HT-29 (cell line): Measurements from ENCODE around the gene SH3RF2. TPM values are rescaled to one million over a fixed set of nuclear protein-coding genes. Genes with fewer than 3 reads are reported as not detected.

ENCODE experiments used
- DNase-seq: peaks from one replicate; pipeline ENCODE4 v3.0.0-alpha.2; 2015; ENCODE audit warnings: low spot score
- total RNA-seq: library from RNA; depleted of rRNA; stranded (reverse); fragments of >200 nt; shearing (Covaris generic); gene quantifications from 2 replicates; pipeline ENCODE4 v1.2.3, GENCODE V29; 2014

SH3RF2 gene
- total RNA-seq, 1 experiment from 2014 or later: 15.9 TPM

DNA sequence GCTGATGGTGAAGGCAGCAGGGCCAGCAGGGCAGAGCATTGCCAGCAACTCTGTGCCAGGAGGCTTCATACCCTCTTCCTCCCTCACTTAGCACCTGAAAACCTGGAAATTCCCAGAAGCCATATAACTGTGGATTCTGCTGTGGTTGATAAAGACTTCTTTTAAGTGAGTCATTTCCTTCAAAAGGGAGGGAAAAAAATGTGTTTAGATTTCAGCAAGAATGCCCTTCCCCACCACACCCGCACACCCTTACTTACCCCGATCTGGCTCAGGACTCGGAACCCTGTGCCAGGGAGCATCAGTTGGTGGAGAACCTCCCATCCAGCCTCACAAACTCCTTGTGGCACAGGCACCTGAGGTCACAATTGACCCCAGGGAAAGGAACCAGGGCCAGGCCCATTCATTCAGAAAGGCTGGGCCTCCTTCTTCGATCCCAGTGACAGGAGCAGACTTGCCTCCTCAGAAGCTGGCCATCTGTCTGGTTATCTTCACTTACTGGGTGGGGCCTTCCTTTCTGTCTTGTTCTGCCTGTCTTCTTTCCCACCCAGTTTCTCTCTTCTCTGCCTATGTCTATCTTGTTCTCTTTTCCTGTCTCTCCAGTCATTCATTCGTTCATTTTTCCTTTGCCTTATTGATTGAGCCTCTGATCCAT is 106.4 kb downstream of the SH3RF2 start:
- peak; percentile 62 for DNase-seq

DNA sequence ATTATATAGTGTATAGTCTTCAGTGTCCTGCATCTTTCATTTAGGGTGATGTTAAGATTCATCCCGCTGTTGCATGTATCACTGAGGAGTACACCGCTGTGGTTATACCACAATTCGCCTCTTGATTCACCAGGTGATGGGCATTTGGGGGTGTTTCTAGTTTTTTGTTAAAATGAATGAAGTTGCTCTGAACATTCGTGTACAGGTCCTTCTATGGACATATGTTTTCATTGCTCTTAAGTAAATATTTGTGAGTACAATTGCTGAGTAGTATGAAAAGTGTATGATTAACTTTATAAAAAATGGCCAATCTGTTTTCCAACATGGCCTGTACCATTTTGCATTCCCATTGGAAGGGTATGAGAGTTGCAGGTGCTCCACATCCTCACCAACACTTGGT is 107.3 kb downstream of the SH3RF2 start:
- no peak for DNase-seq

DNA sequence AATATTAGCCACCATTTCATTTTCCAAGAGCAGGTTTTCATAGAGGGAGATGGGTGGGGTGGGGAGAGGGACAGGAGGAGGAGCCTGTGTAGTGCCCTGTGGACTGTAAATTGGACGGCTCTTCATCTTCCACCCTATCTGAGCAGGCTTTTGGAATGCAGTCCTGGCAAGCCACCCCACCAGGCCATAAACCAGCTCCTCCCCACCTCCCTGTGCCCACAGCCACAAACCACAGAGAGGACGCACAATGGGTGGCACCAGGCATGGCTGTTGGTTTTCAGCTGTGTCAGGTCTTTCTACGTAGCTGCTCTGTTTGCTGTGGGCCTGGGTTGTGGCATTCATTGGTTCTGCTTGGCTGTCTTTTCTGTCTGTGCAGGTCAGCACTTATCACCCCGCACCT is 111.0 kb downstream of the SH3RF2 start:
- peak; percentile 89 for DNase-seq

DNA sequence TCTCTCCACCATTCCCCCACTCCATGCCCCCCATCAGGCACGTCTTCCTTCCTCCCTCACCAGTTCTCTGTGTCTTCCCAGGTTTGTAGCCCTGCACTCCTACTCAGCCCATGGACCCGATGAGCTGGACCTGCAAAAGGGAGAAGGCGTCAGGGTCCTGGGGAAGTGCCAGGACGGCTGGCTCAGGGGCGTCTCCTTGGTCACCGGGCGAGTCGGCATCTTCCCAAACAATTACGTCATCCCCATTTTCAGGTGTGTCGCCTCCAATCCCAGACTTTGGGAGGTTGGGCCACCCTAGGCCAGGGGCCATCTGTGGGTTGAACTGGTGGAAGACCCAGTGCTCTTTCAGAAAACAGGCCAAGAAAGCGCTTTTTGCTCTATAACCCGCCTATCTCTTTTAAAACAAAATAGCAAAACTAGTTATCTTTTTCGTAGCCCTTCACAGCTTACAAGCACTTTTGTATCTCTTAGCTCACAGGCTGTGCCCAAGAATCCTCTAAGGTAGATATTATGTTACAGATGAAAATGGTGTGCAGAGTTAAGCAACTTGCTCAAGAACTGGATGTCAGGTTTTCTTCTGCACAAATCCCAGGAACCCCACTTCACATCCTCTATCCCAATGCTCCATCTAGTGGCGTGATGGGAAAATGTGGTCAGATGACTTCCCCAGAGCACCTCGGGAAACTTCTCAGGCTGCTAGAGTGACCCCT is 112.8 kb downstream of the SH3RF2 start:
- peak; percentile 89 for DNase-seq

DNA sequence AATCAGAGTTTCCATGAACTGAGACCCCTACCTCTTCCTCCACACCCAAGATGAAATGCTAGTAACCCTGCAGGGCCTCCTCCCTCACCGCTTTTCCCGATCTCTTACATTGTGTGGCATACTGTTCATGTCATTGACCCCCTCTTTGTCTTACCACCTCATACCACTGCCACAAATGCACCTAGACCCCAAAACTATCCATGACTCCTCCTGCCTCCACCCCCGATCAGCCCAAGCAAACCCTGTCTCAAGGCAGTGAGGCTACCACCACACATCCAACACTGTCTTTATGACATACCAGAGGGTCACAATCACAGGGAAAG is 113.3 kb downstream of the SH3RF2 start:
- DNase-seq: no peak

DNA sequence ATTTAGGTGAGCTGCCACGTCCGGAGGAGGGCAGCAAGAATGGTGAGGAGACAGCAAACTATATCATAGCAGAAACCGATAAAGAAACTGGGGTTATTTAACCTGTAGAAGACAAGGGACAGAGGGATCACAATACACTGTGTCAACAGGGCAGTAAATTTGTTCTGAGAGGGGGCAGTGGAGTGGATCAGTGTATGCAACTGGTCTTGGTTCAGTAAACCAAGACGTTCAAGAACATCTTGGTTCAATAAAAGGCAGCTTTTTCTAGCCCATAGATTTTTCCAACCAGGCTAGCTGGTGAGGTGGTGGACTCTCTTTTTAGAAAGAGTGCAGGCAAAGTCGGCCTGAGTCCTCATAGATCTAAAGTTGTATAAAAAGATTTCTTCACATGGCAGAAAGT is 113.7 kb downstream of the SH3RF2 start:
- no peak for DNase-seq

DNA sequence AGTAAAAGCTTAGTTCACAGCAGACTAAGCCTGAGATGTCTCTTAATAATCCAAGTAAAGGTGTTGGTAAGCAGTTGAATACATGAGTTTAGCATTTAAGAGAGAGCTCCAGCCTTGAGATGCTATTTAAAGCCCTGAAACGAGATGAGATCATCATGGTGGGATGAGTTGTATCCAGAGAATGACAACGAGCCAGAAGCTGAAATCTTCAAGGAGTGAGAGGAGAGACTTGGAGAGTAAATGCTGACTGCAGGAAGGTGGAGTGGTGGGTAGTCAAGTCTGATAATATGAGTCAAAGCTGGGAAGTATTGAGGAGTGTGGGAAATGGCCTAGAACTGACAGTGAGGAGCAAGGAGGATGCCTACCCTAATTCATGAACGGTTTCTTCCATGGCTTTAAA is 115.3 kb downstream of the SH3RF2 start:
- DNase-seq: no peak

DNA sequence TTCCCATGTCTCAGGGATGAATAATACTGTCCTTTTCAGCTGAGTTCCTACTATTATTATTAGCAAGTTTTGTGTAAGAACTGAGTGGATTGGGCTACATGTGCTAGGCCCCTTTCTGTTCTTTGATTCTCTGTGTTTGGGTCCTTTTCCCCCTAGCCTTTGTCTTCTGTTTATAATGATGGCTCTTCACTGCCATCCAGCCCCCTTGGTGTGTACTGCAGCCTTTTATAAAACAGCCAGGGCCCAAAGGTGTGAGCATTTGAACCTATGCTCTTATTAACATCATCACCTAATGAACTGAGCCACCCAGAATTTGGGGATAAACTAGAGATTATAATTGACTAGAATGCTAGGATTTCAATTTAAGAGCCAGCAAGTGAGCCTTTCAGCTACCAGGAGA is 116.4 kb downstream of the SH3RF2 start:
- DNase-seq: peak; percentile 38

DNA sequence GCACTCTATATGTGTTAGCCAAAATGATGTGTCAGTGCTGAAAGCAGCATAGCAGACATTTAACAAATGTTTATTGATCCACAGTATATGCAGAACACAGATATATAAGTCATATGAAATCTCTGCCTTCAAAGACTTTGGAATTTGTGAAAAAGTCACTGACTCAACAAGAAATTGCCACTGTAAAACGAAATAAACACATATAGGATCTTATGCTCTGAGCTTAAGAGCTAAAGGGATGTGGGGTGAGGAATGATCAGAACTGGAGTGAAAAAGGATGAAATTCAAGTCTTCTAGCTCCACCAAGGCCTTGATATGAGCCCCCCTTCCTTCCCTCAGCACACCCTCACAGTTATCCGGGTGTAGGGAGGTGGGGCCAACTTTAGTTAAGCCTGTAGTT is 119.1 kb downstream of the SH3RF2 start:
- DNase-seq: no peak

DNA sequence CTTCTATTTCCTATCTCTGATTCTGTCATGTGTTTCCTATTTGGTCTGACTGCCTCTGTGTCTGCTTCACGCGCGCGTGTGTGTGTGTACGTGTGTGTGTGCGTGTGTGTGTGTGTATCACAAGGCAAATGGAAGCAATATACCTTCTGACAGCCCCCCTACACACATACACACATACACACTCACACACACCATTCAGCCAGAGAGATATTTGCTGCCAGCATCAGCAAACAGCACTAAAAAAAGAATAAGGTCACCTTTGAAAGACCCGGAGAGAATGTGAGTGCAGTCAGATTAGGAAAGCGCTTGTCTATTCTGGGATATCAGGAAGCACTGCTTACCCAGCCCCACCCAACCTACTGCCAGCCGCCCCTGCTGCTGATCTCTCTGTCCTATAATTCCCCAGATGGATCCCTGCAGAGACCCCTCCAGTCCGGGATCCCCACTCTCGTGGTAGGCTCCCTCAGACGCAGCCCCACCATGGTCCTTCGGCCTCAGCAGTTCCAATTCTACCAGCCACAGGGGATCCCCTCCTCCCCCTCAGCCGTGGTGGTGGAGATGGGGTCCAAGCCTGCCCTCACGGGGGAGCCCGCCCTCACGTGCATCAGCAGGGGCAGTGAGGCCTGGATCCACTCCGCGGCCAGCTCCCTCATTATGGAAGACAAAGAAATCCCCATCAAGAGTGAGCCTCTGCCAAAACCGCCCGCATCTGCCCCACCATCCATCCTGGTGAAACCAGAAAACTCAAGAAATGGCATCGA is 123.3 kb downstream of the SH3RF2 start:
- DNase-seq: no peak

DNA sequence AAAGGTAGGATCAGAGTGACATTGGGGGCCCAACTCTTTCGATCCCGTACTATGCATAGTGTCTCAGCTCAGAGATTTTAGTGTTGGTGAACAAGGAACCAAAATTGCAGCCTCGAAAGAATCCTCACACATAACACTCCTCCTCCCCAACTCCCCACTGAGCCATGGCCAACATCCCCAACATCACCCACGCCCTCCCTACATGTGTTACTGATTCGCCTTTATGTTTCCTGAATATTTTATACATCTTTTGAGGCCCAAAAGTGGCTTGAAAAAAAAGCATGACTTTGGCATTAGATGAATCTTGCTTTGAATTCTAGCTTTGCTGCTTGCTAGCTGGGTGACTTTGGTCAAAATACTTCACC is 123.8 kb downstream of the SH3RF2 start:
- DNase-seq: no peak

DNA sequence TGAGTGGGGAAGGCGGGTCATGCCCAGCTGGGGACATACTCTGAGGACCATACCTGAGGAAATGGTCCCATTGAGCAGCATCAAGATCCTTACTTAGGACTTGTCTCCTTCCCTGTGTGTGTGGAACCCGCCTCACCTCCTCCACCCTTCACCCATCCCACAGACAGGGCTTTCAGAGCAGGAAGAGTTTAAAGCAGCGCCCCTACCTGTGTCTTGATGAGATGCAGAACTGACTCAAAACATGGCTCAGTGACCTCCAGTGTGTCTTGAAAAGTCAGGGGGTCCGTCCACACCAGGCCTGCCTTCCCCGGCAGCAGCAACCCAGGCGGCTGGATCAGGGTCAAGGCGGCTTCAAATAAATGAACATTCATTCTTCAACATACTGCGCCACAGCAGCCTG is 130.6 kb downstream of the SH3RF2 start:
- no peak for DNase-seq

DNA sequence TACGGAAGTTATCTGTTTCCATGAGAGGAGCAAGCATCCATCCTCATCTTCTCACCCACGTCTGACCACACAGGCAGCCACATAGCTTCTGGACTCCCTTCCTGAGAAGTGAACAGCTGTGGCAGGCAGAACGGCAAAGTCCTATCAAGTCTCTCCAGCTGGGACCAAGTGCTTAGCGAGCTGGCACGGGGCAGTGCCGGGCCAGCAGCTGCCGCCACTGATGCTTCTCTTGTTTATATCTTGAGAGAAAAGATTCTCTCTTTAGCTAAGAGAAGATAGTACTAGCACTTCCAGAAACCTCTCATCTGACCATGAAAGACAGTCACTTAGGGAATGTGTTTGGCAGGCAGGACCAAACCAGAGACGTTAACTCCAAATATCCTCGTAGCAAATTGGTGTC is 131.8 kb downstream of the SH3RF2 start:
- DNase-seq: no peak

DNA sequence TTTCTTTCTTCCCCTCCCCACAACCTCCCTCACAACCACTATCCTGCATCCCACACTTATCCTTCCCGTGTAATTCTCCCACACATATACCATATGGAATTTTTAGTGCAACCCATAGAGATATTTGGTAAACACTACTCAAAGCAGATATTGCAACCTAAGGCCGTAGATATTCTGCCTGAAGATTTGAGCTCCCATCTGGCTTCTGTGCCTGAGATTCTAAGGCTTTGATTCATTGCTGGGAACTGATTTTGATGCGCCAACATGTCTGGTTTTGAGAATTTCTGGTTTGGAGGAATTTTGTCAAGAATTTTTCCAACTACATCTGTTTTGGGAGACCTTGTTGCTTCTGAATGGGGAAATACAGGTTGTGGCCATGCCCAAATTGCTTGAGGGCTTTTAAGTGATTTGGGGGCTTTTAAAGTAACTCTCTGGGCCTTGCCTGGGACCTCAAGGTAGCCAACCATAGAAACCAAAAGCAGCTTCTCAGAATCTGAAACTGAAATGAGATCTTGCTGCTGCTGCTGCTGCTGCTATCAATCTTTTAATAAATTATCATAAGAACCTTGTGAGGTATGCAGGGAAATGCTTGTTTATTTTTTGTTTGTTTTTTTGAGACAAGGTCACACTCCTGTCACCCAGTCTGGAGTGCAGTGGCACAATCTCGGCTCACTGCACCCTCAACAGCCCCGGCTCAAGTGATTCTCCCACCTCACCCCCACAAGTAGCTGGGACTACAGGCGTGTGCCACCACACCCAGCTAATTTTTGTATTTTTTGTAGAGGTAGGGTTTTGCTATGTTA is 132.8 kb downstream of the SH3RF2 start:
- DNase-seq: no peak

DNA sequence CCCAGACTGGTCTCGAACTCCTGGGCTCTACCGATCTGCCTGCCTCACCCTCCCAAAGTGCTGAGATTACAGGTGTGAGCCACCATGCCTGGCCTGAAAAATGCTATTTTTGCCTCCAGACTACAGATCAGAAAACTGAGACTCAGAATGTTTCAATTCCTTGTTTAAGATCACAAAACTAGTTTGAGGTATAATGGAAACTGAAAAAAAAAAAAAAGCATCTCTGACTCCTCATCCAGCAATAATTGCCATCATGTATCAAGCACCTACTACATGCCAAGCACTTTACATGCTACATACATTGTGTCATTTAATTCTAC is 133.4 kb downstream of the SH3RF2 start:
- no peak for DNase-seq

DNA sequence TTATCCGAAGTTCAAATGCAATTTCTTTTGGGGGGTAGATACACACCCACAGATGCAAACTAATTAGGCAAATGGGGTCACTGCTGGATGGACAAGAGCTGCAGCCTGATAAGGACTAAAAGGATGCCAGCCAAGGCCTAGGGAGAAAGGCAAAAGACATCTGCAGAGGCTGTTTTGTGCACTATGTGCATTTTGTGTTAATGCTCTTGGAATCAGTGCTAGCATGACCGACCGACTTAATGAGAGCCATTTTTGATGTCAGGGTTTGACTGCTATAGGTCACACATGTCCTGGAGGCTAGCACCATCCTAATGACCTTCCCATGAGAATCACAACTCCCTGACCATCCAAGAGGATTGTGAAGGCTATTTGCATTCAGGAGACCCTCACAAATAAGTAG is 134.4 kb downstream of the SH3RF2 start:
- DNase-seq: no peak

DNA sequence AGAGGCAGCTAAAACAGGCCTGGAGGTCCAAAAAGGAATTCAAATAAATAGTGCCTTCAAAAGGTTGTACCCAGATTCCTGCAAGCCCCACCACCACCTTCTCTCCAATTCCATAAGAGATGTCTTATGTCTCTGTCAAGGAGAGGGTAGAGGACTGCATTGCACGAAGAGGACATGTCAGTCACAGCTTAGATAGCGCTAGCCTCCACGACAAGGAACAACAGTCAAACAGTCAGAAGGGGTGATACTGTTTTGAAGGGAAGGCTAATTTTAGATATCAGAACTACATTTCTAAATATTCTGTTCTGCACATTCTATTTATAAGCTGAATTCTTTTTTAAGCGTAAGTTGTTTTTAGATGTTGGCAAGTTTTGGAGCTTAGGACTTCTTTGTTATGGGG is 134.8 kb downstream of the SH3RF2 start:
- no peak for DNase-seq

DNA sequence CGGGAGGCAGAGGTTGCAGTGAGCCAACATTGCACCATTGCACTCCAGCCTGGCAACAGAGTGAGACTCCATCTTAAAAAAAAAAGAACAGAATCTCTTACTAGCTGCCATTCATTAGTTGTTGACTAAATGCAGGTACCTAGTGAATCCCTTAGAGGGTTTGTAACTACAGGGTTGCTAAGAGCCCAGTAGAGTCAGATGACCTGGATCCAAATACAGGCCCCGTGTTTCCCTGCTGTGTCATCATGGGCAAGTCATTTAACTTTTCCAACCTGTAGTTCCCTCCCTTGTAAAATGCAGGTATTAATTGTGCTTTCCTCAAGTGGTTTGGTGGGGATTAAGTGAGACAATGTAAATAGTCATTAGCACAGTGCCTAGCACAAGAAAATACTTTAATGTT is 136.2 kb downstream of the SH3RF2 start:
- no peak for DNase-seq

DNA sequence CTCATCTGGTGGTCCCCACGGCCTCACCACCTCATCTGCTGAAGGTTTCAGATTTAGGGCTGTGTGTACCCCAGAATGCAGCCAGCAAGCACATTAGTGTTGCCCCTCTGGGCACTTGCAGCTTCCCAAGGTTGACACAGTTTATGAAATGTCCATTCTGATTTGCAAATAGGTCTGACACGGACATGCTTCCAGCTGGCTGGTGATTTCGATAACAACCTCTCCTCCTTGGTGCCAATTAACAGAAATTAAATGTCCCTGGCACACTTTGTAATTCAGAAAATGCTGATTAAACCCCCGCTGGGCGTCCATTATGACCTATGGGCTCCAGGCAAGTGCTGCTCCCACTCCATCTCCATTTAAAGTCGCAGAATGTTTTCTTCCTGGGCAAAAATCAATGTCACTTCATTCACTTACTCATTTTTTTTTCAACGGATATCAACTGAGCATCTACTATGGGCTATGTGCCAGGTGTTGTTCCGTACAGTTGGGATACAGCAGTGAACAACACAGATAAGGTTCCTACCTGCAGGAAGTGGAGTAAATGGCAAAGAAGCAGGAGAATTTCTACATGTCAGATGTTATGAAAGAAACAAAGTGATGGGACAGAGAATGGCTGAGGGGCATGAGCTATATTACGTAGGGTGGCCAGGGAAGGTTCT is 137.0 kb downstream of the SH3RF2 start:
- no peak for DNase-seq

DNA sequence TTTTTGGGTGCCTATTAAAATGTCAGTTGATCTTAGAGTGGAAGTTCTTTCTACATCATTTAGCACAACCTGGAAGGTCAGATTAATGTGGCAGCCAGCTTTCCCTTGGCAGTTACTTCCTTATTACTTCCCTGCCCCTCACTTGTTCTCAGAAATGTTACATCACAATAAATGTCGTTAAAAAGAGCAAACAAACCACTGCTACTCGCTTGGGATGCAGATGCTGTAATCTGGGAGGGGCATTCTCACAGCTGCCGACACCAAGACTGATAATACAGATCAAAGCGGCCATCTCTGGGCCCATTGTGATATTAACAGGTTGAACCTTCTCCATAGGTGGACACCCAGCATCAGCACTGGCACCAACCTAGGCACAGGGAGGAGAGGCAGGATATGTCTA is 139.7 kb downstream of the SH3RF2 start:
- DNase-seq: peak; percentile 45

DNA sequence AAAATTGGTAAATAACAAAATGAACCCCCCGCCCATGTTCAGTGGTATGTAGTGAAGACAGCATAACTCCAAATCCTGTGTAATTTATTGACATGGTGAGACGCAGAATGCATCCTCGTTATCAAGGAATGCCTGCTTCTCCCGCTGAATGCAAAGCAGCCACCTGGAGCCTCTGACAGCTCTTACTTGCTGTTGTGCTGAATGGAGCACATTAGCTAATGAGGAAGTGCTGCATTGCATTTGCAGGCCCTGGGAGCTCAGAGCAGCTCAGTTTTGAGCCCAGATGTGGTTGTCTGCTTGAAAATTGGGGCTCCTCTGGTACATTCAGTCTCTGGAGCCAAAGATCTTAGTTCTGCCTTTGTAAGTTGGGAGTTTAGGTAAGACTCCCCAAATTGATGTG is 140.1 kb downstream of the SH3RF2 start:
- DNase-seq: no peak

DNA sequence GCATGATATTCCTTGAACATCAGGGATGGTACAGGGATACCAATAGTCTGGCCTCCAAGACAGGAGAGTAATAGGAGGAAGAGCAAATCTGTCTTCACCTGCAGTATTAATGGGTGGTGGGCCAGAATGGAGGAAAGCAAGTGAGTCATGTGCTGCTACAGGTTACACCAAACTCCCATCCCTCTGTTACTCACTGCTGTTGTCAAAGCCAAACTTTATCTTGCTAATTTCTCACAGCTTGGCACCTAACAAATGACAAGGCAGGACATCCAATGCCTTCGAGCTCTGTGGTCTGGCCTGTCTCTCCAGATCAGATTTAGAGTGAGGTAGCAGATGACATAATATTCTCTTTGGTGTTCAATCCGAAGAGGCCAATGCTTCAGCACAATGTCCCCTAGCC is 142.2 kb downstream of the SH3RF2 start:
- no peak for DNase-seq
